ENCODE results near the gene NF1. TPM values are rescaled to one million over a fixed set of nuclear protein-coding genes. Genes with fewer than 3 reads are reported as not detected.

Gene NF1
- total RNA-seq, 1 experiment from 2014 or later, result 35.4 TPM

DNA sequence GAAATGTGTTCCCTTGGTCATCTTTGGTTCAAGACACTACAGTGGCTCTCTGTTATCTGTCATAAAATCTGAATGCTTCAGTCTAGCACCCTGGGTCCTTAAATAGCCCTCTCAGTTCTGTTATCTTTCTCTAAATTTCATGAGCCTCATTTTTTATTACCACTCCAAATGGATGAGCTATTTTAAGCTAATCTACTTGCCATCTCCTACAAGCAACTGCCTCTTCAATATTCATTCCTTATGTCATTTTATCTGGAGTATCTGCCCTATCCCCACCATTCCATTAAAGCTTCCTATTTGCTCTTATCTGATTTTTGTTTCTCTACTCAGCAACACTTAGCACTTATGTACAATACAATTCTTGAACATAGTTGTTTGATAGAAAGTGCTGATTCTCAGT lies 254.7 kb downstream of the NF1 start:
- H3K27me3 Mint-ChIP-seq (ENCODE audit: low read depth), result no peaks in the 10 kb centered on the region
- H3K4me3 Mint-ChIP-seq, result no peak overlapping the region
- CTCF ChIA-PET, result no interaction called here
- no peaks in the 10 kb centered on the region for H3K4me1 Mint-ChIP-seq
- TF ChIP-seq ZNF396 (CRISPR knock-in tag; IDR thresholded peaks at IDR 0.05; ENCODE audit: borderline replicate concordance) (no peak), TCF7 (CRISPR knock-in tag; IDR thresholded peaks at IDR 0.05; ENCODE audit: low read depth) (no peak), CREB1 (CRISPR knock-in tag; IDR thresholded peaks at IDR 0.05) (no peak), TEAD4 (CRISPR knock-in tag; IDR thresholded peaks at IDR 0.05) (no peak), NFE2L1 (CRISPR knock-in tag; IDR thresholded peaks at IDR 0.05) (no peak), ZNF416 (CRISPR knock-in tag; IDR thresholded peaks at IDR 0.05) (no peak), FOXP1 (CRISPR knock-in tag; IDR thresholded peaks at IDR 0.05; ENCODE audit: borderline replicate concordance) (no peak), ETV6 (CRISPR knock-in tag; IDR thresholded peaks at IDR 0.05) (no peak), USF2 (CRISPR knock-in tag; IDR thresholded peaks at IDR 0.05) (no peak), ZNF671 (CRISPR knock-in tag; IDR thresholded peaks at IDR 0.05) (no peak), ZMAT4 (CRISPR knock-in tag; IDR thresholded peaks at IDR 0.05) (no peak), TEAD1 (CRISPR knock-in tag; IDR thresholded peaks at IDR 0.05) (no peak), TP53 (CRISPR knock-in tag; IDR thresholded peaks at IDR 0.05) (no peak), HMGA2 (CRISPR knock-in tag; IDR thresholded peaks at IDR 0.05) (no peak), GRHL2 (CRISPR knock-in tag; IDR thresholded peaks at IDR 0.05; ENCODE audit: insufficient replicate concordance, severe bottlenecking) (no peak)
- TF ChIP-seq, protein P1, sequence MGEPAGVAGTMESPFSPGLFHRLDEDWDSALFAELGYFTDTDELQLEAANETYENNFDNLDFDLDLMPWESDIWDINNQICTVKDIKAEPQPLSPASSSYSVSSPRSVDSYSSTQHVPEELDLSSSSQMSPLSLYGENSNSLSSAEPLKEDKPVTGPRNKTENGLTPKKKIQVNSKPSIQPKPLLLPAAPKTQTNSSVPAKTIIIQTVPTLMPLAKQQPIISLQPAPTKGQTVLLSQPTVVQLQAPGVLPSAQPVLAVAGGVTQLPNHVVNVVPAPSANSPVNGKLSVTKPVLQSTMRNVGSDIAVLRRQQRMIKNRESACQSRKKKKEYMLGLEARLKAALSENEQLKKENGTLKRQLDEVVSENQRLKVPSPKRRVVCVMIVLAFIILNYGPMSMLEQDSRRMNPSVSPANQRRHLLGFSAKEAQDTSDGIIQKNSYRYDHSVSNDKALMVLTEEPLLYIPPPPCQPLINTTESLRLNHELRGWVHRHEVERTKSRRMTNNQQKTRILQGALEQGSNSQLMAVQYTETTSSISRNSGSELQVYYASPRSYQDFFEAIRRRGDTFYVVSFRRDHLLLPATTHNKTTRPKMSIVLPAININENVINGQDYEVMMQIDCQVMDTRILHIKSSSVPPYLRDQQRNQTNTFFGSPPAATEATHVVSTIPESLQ (CRISPR knock-in tag; IDR thresholded peaks at IDR 0.05), result no peak
- TF ChIP-seq, protein P2, sequence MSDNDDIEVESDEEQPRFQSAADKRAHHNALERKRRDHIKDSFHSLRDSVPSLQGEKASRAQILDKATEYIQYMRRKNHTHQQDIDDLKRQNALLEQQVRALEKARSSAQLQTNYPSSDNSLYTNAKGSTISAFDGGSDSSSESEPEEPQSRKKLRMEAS (CRISPR knock-in tag; IDR thresholded peaks at IDR 0.05), result no peak
- TF ChIP-seq, protein P3, sequence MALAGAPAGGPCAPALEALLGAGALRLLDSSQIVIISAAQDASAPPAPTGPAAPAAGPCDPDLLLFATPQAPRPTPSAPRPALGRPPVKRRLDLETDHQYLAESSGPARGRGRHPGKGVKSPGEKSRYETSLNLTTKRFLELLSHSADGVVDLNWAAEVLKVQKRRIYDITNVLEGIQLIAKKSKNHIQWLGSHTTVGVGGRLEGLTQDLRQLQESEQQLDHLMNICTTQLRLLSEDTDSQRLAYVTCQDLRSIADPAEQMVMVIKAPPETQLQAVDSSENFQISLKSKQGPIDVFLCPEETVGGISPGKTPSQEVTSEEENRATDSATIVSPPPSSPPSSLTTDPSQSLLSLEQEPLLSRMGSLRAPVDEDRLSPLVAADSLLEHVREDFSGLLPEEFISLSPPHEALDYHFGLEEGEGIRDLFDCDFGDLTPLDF (CRISPR knock-in tag; IDR thresholded peaks at IDR 0.05), result no peak
- H3K27ac Mint-ChIP-seq, result no peak overlapping the region
- POLR2A ChIA-PET, result no interaction called here
- H3K36me3 Mint-ChIP-seq, result peaks cover 10% of the 10 kb centered on the region
- ATAC-seq (no peak), DNase-seq (ENCODE audit: low spot score) (no peak)
- H3K9me3 Mint-ChIP-seq, result no peaks in the 10 kb centered on the region

DNA sequence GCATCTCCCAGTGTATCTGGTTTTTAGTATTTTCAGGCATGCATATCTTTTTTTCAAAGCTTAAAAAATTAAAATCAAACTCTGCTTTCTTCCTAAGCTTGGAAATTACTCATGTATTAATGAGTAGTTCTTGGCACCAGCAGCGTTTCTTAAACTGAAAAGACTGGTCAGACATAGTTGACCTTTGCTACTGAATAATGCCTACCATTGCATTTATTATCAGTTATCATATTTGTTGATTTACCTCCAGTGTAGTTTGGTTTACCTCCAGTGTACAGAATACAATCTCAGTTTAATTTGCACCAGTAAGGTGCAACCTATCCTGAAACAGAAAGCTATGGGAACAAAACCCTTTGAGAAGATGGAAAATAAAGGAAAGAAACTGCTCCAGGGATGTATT lies 261.2 kb downstream of the NF1 start:
- Mint-ChIP-seq H3K4me1 (no peaks in the 10 kb centered on the region), H3K36me3 (peaks cover 22% of the 10 kb centered on the region), H3K27me3 (ENCODE audit: low read depth) (no peaks in the 10 kb centered on the region), H3K4me3 (no peak overlapping the region), H3K27ac (no peak overlapping the region), H3K9me3 (no peaks in the 10 kb centered on the region)
- no peak for DNase-seq (ENCODE audit: low spot score)
- TF ChIP-seq SOX15 (CRISPR knock-in tag; IDR thresholded peaks at IDR 0.05) (no peak), FOXJ3 (CRISPR knock-in tag; IDR thresholded peaks at IDR 0.05; ENCODE audit: borderline replicate concordance) (no peak), ZNF317 (CRISPR knock-in tag; IDR thresholded peaks at IDR 0.05; ENCODE audit: borderline replicate concordance, low read depth) (no peak), CBFB (CRISPR knock-in tag; IDR thresholded peaks at IDR 0.05; ENCODE audit: low read depth) (no peak), GTF2I (CRISPR knock-in tag; conservative IDR thresholded peaks at IDR 0.05) (no peak)
- TF ChIP-seq, protein P4, sequence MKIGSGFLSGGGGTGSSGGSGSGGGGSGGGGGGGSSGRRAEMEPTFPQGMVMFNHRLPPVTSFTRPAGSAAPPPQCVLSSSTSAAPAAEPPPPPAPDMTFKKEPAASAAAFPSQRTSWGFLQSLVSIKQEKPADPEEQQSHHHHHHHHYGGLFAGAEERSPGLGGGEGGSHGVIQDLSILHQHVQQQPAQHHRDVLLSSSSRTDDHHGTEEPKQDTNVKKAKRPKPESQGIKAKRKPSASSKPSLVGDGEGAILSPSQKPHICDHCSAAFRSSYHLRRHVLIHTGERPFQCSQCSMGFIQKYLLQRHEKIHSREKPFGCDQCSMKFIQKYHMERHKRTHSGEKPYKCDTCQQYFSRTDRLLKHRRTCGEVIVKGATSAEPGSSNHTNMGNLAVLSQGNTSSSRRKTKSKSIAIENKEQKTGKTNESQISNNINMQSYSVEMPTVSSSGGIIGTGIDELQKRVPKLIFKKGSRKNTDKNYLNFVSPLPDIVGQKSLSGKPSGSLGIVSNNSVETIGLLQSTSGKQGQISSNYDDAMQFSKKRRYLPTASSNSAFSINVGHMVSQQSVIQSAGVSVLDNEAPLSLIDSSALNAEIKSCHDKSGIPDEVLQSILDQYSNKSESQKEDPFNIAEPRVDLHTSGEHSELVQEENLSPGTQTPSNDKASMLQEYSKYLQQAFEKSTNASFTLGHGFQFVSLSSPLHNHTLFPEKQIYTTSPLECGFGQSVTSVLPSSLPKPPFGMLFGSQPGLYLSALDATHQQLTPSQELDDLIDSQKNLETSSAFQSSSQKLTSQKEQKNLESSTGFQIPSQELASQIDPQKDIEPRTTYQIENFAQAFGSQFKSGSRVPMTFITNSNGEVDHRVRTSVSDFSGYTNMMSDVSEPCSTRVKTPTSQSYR (CRISPR knock-in tag; IDR thresholded peaks at IDR 0.05), result no peak
- TF ChIP-seq, protein P5, sequence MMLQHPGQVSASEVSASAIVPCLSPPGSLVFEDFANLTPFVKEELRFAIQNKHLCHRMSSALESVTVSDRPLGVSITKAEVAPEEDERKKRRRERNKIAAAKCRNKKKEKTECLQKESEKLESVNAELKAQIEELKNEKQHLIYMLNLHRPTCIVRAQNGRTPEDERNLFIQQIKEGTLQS (CRISPR knock-in tag; conservative IDR thresholded peaks at IDR 0.05), result no peak
- TF ChIP-seq, protein P6, sequence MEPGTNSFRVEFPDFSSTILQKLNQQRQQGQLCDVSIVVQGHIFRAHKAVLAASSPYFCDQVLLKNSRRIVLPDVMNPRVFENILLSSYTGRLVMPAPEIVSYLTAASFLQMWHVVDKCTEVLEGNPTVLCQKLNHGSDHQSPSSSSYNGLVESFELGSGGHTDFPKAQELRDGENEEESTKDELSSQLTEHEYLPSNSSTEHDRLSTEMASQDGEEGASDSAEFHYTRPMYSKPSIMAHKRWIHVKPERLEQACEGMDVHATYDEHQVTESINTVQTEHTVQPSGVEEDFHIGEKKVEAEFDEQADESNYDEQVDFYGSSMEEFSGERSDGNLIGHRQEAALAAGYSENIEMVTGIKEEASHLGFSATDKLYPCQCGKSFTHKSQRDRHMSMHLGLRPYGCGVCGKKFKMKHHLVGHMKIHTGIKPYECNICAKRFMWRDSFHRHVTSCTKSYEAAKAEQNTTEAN (CRISPR knock-in tag; IDR thresholded peaks at IDR 0.05), result no peak
- CTCF ChIA-PET, result no interaction called here
- POLR2A ChIA-PET, result no interaction called here
- ATAC-seq, result no peak
